ENCODE results near the gene ALDH3B2. TPM values are rescaled to one million over a fixed set of nuclear protein-coding genes. Genes with fewer than 3 reads are reported as not detected.

The ALDH3B2 gene
- total RNA-seq, 2 experiments from 2014 or later: 1.5 to 8.0 TPM

GRCh38 chr11:67680696-67681470, 6.5 kb upstream of the ALDH3B2 start:
- Histone ChIP-seq H3K9me2 (ENCODE audit: insufficient read depth, low read length) (no peaks in the 10 kb centered on the region), H3K9me3 (ENCODE audit: low read length) (peaks cover 15% of the 10 kb centered on the region; the same call in 1 of the 2 replicates), H3K4me3 (ENCODE audit: low read depth, low read length, poor library complexity, severe bottlenecking) (no peak overlapping the region), H3K4me2 (ENCODE audit: low read length) (no peak overlapping the region), H2AFZ (ENCODE audit: low read length) (no peak overlapping the region), H3K36me3 (ENCODE audit: insufficient read depth, low read length) (peaks cover 5% of the 10 kb centered on the region; the same call in 1 of the 2 replicates), H3K27ac (ENCODE audit: low read depth, low read length, poor library complexity, severe bottlenecking) (no peak overlapping the region), H4K20me1 (ENCODE audit: insufficient read depth, low read length) (no peaks in the 10 kb centered on the region), H3K79me2 (ENCODE audit: insufficient read depth, low read depth, low read length) (no peaks in the 10 kb centered on the region), H3K4me1 (ENCODE audit: insufficient read depth, low read length, poor library complexity, severe bottlenecking) (peaks cover 8% of the 10 kb centered on the region)
- ChIA-PET POLR2A (interaction anchor here (1.2 kb wide), 1 partner anchor 14 kb away, joined by 4 read pairs; no protein-coding TSS in a partner anchor), CTCF (ENCODE audit: unreplicated experiment) (no interaction called here)
- TF ChIP-seq EZH2phosphoT487 (IDR thresholded peaks at IDR 0.05; ENCODE audit: borderline replicate concordance, low read depth, low read length): no peak
- no peak for TF ChIP-seq CTCF (conservative IDR thresholded peaks at IDR 0.05; ENCODE audit: low read length)
- no peak for DNase-seq (ENCODE audit: low spot score)
- BruUV-seq (replicated peaks): no TSS peak
- intact Hi-C loops (cut with micrococcal nuclease; ENCODE audit: unreplicated experiment): no loop called here

DNA sequence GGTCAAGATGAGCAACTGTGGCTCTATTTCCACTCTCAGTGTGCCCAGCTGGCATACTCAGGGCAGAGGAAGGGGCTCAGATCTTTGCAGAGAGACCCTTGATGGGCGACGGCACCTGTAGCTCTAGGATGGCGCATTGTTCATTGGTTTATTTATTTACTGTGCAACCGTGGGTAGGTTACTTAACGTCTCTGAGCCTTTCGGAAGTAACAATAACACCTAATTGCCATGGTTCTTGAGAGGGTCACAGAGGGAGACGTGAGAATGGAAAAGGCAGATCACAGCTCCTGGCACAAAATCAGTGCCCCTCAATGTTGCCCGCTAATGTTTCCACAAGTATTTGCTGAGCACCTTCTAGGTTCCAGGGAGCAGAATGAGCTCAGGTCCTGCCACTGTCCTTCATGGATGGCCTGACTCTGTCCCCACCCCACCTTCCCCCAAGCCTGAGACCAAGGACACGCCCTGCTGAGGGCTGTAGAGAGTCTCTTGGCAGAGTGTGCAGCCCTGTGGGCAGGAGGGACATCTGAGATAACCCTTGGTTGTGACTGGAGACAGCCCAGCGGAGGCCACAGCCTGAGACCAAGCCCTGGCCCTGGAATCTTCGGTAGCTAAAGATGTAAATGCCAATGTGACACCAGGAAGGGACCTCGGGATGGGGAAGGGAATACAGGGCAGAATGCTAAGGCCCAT, 780 bp upstream of the ALDH3B2 start:
- no peaks in the 10 kb centered on the region for H4K20me1 ChIP-seq (ENCODE audit: insufficient read depth, low read length)
- no peaks in the 10 kb centered on the region for H3K36me3 ChIP-seq (ENCODE audit: insufficient read depth, low read length)
- no peak overlapping the region for H3K4me3 ChIP-seq (ENCODE audit: low read depth, low read length, poor library complexity, severe bottlenecking)
- TF ChIP-seq CTCF (conservative IDR thresholded peaks at IDR 0.05; ENCODE audit: low read length): no peak
- TF ChIP-seq EZH2phosphoT487 (IDR thresholded peaks at IDR 0.05; ENCODE audit: borderline replicate concordance, low read depth, low read length): no peak
- no peaks in the 10 kb centered on the region for H3K79me2 ChIP-seq (ENCODE audit: insufficient read depth, low read depth, low read length)
- no peak overlapping the region for H2AFZ ChIP-seq (ENCODE audit: low read length)
- intact Hi-C loops (cut with micrococcal nuclease; ENCODE audit: unreplicated experiment): no loop called here
- no TSS peak for BruUV-seq (replicated peaks)
- no peak for DNase-seq (ENCODE audit: low spot score)
- H3K9me2 ChIP-seq (ENCODE audit: insufficient read depth, low read length): no peaks in the 10 kb centered on the region
- CTCF ChIA-PET (ENCODE audit: unreplicated experiment): no interaction called here
- 0 out of 2 replicates have a peak, but pooled peaks cover under 1% of the 10 kb centered on the region for H3K9me3 ChIP-seq (ENCODE audit: low read length)
- no peak overlapping the region for H3K4me2 ChIP-seq (ENCODE audit: low read length)
- peaks cover 3% of the 10 kb centered on the region for H3K4me1 ChIP-seq (ENCODE audit: insufficient read depth, low read length, poor library complexity, severe bottlenecking)
- POLR2A ChIA-PET: interaction anchor here (0.6 to 0.7 kb wide), 2 partner anchors 215 to 592 kb away, joined by 3 read pairs; no protein-coding TSS in a partner anchor
- no peak overlapping the region for H3K27ac ChIP-seq (ENCODE audit: low read depth, low read length, poor library complexity, severe bottlenecking)

All from OCI-LY7 (cell line).